Mesodermal cell (in vitro differentiated cells): ENCODE measurements around the gene MTO1.

Experiments used
- H3K27ac ChIP-seq: 2 replicates; pipeline ENCODE4 v1.7.0; 2013; ENCODE audit warnings: mild to moderate bottlenecking, low read depth, low read length, moderate library complexity; ENCODE audit not compliant: severe bottlenecking
- H3K36me3 ChIP-seq: 2 replicates; pipeline ENCODE4 v1.7.1; 2013; ENCODE audit warnings: mild to moderate bottlenecking, low read length, moderate library complexity; ENCODE audit not compliant: control insufficient read depth, insufficient read depth
- H3K4me1 ChIP-seq: one replicate; pipeline ENCODE4 v1.7.1; 2013; ENCODE audit warnings: mild to moderate bottlenecking, low read length; ENCODE audit not compliant: insufficient read depth, control insufficient read depth, poor library complexity, severe bottlenecking
- H3K4me3 ChIP-seq: 2 replicates; pipeline ENCODE4 v1.7.0; 2013; ENCODE audit warnings: low read length, control low read depth, mild to moderate bottlenecking; ENCODE audit not compliant: insufficient read depth, poor library complexity, severe bottlenecking; ENCODE audit errors: extremely low read depth
- H3K9me3 ChIP-seq: 2 replicates; pipeline ENCODE4 v1.7.1; 2013; ENCODE audit warnings: mild to moderate bottlenecking, low read length, moderate library complexity; ENCODE audit not compliant: control insufficient read depth
- WGBS, 2 experiments: methylation state at CpG; one replicate each; pipeline ENCODE4 v1.1.5; 2013; ENCODE audit warnings: missing lambda C conversion rate in 2 of 2; ENCODE audit not compliant: insufficient coverage in 2 of 2; 5-methylcytosine and 5-hydroxymethylcytosine counted together

MTO1 gene

DNA sequence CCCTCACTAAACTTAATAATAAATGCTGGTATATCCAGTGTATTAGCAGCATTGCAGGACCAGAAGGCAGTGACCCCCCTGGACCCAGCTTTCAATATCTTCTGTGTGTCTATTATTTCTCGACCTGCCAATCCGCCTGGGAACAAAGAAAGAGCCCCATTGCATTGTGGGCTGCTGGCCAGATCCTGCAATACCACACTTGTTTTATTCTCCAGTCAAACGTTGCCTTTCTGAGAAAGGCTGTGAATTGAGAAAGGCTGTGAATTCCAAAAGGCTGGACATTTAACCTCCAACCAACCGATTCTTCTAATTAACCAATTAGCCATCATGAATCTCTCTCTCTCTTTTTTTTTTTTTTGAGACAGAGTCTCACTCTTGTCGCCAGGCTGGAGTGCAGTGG is 1.5 kb upstream of the MTO1 start:
- 79 to 100% methylated on average over 3 to 4 of the region's 5 CpGs for WGBS, 2 experiments
- H3K27ac ChIP-seq: no peak overlapping the region
- H3K9me3 ChIP-seq: no peaks in the 10 kb centered on the region

DNA sequence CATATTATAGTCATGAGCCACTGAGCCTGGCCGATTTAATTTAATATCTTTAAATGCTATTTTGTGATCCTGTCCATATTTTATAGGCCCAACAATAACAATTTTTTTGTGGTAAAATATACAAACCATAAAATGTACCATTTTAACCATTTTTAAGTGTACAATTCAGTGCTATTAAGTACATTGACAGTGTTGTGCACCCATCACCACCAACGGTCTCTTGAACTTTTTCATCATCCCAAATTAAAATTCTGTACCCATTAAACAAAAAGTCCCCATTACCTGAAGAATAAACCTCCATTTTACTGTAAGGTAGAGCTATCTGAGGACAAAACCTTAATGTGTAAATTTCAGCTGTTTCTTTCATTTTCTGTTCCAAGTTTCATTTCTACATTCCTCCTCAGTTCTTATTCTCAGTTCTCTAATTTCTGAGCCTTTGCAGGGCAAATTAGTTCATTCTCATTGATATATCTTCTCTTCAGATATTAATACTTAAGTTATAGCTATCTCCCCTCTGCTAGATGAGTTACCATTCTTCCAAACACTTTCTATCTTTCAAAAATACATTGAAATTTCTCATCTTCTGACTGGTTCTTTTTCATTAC is 10.3 kb downstream of the MTO1 start:
- WGBS, 2 experiments: no CpG with 5 or more reads among the region's 2 CpGs
- no peaks in the 10 kb centered on the region for H3K4me1 ChIP-seq
- peaks cover 74% of the 10 kb centered on the region for H3K36me3 ChIP-seq
- no peak overlapping the region for H3K27ac ChIP-seq
- no peak overlapping the region for H3K4me3 ChIP-seq
- no peaks in the 10 kb centered on the region for H3K9me3 ChIP-seq

More for the DNA sequence above, 1.5 kb upstream of the MTO1 start:
- Histone ChIP-seq H3K4me3 (no peak overlapping the region), H3K4me1 (peaks cover 3% of the 10 kb centered on the region), H3K36me3 (peaks cover 9% of the 10 kb centered on the region)

- Histone ChIP-seq H3K36me3 (peaks cover 69% of the 10 kb centered on the region), H3K9me3 (no peaks in the 10 kb centered on the region), H3K4me1 (no peaks in the 10 kb centered on the region), H3K4me3 (no peak overlapping the region), H3K27ac (no peak overlapping the region)
- WGBS, 2 experiments: 100% methylated on average over 6 to 9 of the region's 10 CpGs
Measured at GRCh38 chr6:73476723-73477122, 15.2 kb downstream of the MTO1 start.

- no peak overlapping the region for H3K4me3 ChIP-seq
- H3K36me3 ChIP-seq: peaks cover 76% of the 10 kb centered on the region
- no peaks in the 10 kb centered on the region for H3K4me1 ChIP-seq
- no peak overlapping the region for H3K27ac ChIP-seq
- H3K9me3 ChIP-seq: no peaks in the 10 kb centered on the region
- 78 to 100% methylated on average over 1 to 2 of the region's 4 CpGs for WGBS, 2 experiments
Measured at GRCh38 chr6:73477407-73477806, 15.9 kb downstream of the MTO1 start.

DNA sequence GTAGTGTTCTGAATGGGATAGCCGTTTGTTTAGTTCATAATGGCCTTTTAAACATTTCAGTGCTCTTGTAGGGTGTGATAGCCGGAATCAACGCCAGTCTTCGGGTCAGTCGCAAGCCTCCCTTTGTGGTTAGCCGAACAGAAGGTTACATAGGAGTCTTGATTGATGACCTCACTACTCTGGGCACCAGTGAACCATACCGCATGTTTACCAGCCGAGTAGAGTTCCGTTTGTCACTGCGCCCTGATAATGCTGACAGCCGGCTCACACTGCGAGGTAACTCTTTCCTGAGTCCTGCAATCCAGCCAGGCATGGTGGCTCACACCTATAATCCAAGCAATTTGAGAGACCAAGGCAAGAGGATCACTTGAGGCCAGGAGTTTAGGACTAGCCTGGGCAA is 20.4 kb downstream of the MTO1 start:
- Histone ChIP-seq H3K27ac (no peak overlapping the region), H3K36me3 (peaks cover 74% of the 10 kb centered on the region), H3K4me1 (no peaks in the 10 kb centered on the region), H3K9me3 (no peaks in the 10 kb centered on the region), H3K4me3 (no peak overlapping the region)
- 96 to 98% methylated on average over 11 to 12 of the region's 12 CpGs for WGBS, 2 experiments

GRCh38 chr6:73484438-73484837 is 22.9 kb downstream of the MTO1 start:
- WGBS, 2 experiments: 67% methylated on average over 1 of the region's 2 CpGs; no CpG with 5 or more reads in 1 of the 2 experiments
- Histone ChIP-seq H3K36me3 (peaks cover 79% of the 10 kb centered on the region), H3K9me3 (no peaks in the 10 kb centered on the region), H3K27ac (no peak overlapping the region), H3K4me3 (no peak overlapping the region), H3K4me1 (no peaks in the 10 kb centered on the region)

GRCh38 chr6:73487473-73487872 is 25.9 kb downstream of the MTO1 start:
- no peak overlapping the region for H3K4me3 ChIP-seq
- 91 to 93% methylated on average over 6 of the region's 7 CpGs for WGBS, 2 experiments
- H3K4me1 ChIP-seq: no peaks in the 10 kb centered on the region
- H3K27ac ChIP-seq: no peak overlapping the region
- peaks cover 4% of the 10 kb centered on the region for H3K9me3 ChIP-seq
- peaks cover 73% of the 10 kb centered on the region for H3K36me3 ChIP-seq

- Histone ChIP-seq H3K4me1 (no peaks in the 10 kb centered on the region), H3K4me3 (no peak overlapping the region), H3K36me3 (peaks cover 60% of the 10 kb centered on the region), H3K9me3 (peaks cover 4% of the 10 kb centered on the region), H3K27ac (no peak overlapping the region)
Measured at GRCh38 chr6:73491377-73491776, 29.8 kb downstream of the MTO1 start.

GRCh38 chr6:73497915-73498314 is 36.4 kb downstream of the MTO1 start:
- Histone ChIP-seq H3K27ac (no peak overlapping the region), H3K4me3 (no peak overlapping the region), H3K36me3 (peaks cover 69% of the 10 kb centered on the region), H3K4me1 (no peaks in the 10 kb centered on the region), H3K9me3 (no peaks in the 10 kb centered on the region)
- WGBS, 2 experiments: 84 to 100% methylated on average over 3 of the region's 3 CpGs

- Histone ChIP-seq H3K9me3 (peaks cover 4% of the 10 kb centered on the region), H3K27ac (no peak overlapping the region), H3K36me3 (peaks cover 51% of the 10 kb centered on the region), H3K4me1 (no peaks in the 10 kb centered on the region), H3K4me3 (no peak overlapping the region)
- no CpG with 5 or more reads among the region's 2 CpGs for WGBS, 2 experiments
Measured at GRCh38 chr6:73503027-73503772, 41.7 kb downstream of the MTO1 start.

DNA sequence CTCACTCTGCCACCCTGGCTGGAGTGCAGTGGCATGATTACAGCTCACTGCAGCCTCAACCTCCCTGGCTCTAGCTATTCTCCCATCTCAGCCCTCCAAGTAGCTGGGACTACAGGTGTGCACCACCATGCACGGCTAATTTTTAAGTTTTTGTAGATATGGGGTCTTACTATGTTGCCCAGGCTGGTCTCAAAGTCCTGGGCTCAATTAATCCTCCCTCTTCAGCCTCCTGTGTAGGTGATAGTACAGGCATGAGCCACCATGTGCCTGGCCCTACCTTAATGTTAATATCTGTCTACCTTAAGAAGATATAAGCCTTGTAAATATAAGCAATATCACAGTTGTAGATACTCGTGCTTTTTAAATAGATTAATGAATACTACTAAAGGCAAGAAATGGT is 42.6 kb downstream of the MTO1 start:
- peaks cover 4% of the 10 kb centered on the region for H3K9me3 ChIP-seq
- H3K36me3 ChIP-seq: peaks cover 41% of the 10 kb centered on the region
- no peak overlapping the region for H3K27ac ChIP-seq
- WGBS, 2 experiments: no CpG with 5 or more reads among the region's 2 CpGs
- H3K4me1 ChIP-seq: no peaks in the 10 kb centered on the region
- no peak overlapping the region for H3K4me3 ChIP-seq
